Measurements from ENCODE around the gene RPS16.

RPS16 gene

DNA sequence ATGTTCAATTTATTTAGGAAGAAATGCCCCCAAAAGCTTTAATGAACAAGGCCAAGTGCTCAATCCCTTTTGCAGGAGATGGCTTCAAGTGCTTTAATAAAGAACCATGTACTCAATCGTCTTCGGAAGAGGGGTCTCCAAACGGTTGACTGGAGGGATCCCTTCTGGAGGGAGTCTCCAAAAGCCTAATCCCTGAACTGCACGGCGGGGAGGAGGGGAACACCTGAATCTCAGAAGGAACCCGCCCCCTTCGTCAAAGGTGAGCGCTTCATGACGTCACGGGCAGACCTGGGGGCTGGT is 45.3 kb downstream of the RPS16 start:
- no peak for TF ChIP-seq SIN3A (IDR thresholded peaks at IDR 0.05; ENCODE audit: borderline replicate concordance, insufficient read depth, low read length)
- no peak for TF ChIP-seq TAF1 (IDR thresholded peaks at IDR 0.05; ENCODE audit: borderline replicate concordance, insufficient read depth, low read length)
- TF ChIP-seq, protein P1, sequence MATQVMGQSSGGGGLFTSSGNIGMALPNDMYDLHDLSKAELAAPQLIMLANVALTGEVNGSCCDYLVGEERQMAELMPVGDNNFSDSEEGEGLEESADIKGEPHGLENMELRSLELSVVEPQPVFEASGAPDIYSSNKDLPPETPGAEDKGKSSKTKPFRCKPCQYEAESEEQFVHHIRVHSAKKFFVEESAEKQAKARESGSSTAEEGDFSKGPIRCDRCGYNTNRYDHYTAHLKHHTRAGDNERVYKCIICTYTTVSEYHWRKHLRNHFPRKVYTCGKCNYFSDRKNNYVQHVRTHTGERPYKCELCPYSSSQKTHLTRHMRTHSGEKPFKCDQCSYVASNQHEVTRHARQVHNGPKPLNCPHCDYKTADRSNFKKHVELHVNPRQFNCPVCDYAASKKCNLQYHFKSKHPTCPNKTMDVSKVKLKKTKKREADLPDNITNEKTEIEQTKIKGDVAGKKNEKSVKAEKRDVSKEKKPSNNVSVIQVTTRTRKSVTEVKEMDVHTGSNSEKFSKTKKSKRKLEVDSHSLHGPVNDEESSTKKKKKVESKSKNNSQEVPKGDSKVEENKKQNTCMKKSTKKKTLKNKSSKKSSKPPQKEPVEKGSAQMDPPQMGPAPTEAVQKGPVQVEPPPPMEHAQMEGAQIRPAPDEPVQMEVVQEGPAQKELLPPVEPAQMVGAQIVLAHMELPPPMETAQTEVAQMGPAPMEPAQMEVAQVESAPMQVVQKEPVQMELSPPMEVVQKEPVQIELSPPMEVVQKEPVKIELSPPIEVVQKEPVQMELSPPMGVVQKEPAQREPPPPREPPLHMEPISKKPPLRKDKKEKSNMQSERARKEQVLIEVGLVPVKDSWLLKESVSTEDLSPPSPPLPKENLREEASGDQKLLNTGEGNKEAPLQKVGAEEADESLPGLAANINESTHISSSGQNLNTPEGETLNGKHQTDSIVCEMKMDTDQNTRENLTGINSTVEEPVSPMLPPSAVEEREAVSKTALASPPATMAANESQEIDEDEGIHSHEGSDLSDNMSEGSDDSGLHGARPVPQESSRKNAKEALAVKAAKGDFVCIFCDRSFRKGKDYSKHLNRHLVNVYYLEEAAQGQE (IDR thresholded peaks at IDR 0.05; ENCODE audit: insufficient read depth in 1 of 2, low read depth in 2 of 2, low read length in 2 of 2), result no peak
- no peak for TF ChIP-seq FOXP2 (optimal IDR thresholded peaks at IDR 0.05; ENCODE audit: borderline replicate concordance, extremely low read depth, extremely low read length, insufficient read depth)
- TF ChIP-seq POLR2AphosphoS5 (IDR thresholded peaks at IDR 0.05; ENCODE audit: low read depth, low read length), result no peak

DNA sequence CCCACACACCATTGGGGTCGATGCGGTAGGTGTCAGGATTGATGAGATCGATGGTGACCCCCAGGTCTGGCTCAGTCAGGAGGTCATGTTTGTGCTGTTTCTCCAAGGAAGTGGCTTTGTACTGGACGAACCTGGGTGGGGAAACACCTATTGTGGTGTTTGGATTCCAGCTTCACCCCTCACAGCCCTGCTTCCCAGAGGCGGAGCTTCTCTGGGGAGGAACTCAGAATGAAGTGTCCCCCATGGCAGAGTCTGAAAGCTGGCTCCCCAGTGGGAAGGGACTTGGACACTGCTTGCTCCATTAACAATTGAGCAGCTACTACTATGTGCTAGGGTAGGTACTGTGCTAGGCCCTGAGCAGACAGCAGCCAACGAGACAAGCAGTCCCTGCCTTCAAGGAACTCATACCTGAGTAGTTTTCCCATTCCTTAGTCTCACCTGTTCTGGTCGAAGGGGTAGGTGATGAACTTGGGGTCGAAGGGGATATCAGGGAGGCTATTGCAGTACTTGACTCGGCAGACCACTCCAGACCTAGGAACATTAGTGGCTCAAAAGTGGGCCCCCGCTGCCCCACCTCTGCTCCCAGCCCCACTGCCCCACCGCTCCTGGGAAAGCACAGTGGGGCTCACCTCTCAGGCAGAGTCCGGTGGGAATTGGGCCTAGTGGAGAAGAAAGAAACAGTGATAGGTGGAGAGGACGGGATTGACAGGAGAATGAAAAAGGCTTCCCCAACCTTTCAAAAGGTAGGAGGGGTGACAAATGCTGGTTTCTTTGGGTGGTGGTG is 45.9 kb downstream of the RPS16 start:
- TF ChIP-seq FOXP2 (optimal IDR thresholded peaks at IDR 0.05; ENCODE audit: borderline replicate concordance, extremely low read depth, extremely low read length, insufficient read depth) (no peak), SIN3A (IDR thresholded peaks at IDR 0.05; ENCODE audit: borderline replicate concordance, insufficient read depth, low read length) (no peak), TAF1 (IDR thresholded peaks at IDR 0.05; ENCODE audit: borderline replicate concordance, insufficient read depth, low read length) (no peak), POLR2AphosphoS5 (IDR thresholded peaks at IDR 0.05; ENCODE audit: low read depth, low read length) (no peak)
- TF ChIP-seq, protein P1 (IDR thresholded peaks at IDR 0.05; ENCODE audit: insufficient read depth in 1 of 2, low read depth in 2 of 2, low read length in 2 of 2), result no peak

DNA sequence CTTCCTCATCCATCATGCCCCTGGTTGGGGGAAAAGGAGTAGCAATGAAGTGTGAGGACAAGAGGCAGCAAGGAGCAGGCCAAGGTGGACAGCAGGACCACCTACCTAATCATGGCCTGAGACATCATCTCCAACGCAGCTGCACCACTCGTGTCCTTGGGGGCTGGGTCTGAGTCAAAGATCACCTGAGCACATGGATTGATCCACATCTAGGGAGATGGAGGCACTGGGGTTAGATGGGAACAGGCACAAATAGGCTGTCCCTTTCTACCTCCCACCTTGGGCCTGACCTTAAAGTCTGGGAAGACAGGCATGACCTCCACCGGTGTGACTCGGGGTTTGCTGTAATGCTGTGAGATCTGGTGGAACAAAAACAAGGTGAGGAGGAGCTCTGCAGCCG is 47.1 kb downstream of the RPS16 start:
- TF ChIP-seq FOXP2 (optimal IDR thresholded peaks at IDR 0.05; ENCODE audit: borderline replicate concordance, extremely low read depth, extremely low read length, insufficient read depth) (no peak), SIN3A (IDR thresholded peaks at IDR 0.05; ENCODE audit: borderline replicate concordance, insufficient read depth, low read length) (no peak), TAF1 (IDR thresholded peaks at IDR 0.05; ENCODE audit: borderline replicate concordance, insufficient read depth, low read length) (no peak), POLR2AphosphoS5 (IDR thresholded peaks at IDR 0.05; ENCODE audit: low read depth, low read length) (no peak)
- TF ChIP-seq, protein P1 (IDR thresholded peaks at IDR 0.05; ENCODE audit: insufficient read depth in 1 of 2, low read depth in 2 of 2, low read length in 2 of 2), result no peak

DNA sequence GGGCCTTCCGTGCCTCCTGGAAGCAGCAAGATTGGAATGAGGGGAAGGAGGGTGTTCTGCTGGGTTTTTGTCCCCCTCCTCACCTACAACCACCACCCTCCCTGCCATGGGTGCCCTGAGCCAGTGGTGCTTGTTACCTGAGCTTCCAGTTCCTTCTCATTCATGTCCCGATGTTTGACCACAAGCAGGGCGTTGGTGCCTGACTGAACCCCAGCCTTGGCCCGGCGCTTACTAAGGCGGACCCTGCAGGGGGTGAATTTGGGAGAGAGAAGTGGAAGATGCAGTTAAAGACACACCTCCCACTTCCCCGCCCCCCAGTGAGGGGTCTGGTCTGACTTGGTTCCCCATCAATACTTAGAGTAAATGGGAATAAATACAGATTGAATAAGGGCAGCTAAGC is 49.2 kb downstream of the RPS16 start:
- TF ChIP-seq FOXP2 (optimal IDR thresholded peaks at IDR 0.05; ENCODE audit: borderline replicate concordance, extremely low read depth, extremely low read length, insufficient read depth) (no peak), POLR2AphosphoS5 (IDR thresholded peaks at IDR 0.05; ENCODE audit: low read depth, low read length) (no peak), TAF1 (IDR thresholded peaks at IDR 0.05; ENCODE audit: borderline replicate concordance, insufficient read depth, low read length) (no peak), SIN3A (IDR thresholded peaks at IDR 0.05; ENCODE audit: borderline replicate concordance, insufficient read depth, low read length) (no peak)
- TF ChIP-seq, protein P1 (IDR thresholded peaks at IDR 0.05; ENCODE audit: insufficient read depth in 1 of 2, low read depth in 2 of 2, low read length in 2 of 2), result no peak

Measured in PFSK-1 (cell line).